Prostate gland (tissue), 2 donors: ENCODE results near the gene EGFL6. TPM values are rescaled to one million over a fixed set of nuclear protein-coding genes. Genes with fewer than 3 reads are reported as not detected.

Experiments used
- DNase-seq: peaks from one replicate; pipeline ENCODE4 v3.0.0-alpha.2; 2019; ENCODE audit warnings: low spot score
- H3K27ac ChIP-seq, 2 donors: fragments of 200-600 bp; sonication (generic); 2 replicates each; pipeline ENCODE4 v1.5.1; 2017 to 2019
- H3K27me3 ChIP-seq: fragments of 200-600 bp; sonication (generic); replicated peaks from 2 replicates; pipeline ENCODE4 v1.5.1; 2019; ENCODE audit not compliant: insufficient read depth
- H3K36me3 ChIP-seq, 2 donors: fragments of 200-600 bp; sonication (generic); 1 replicate in 1 of 2; 2 replicates in 1 of 2; pipeline versions ENCODE4 v1.5.1 to v1.8.1; 2017 to 2019
- H3K4me1 ChIP-seq: fragments of 200-600 bp; sonication (generic); replicated peaks from 2 replicates; pipeline ENCODE4 v1.5.1; 2019
- H3K4me3 ChIP-seq, 2 donors: fragments of 200-600 bp; sonication (generic); 2 replicates each; pipeline ENCODE4 v1.5.1; 2017 to 2019
- H3K9me3 ChIP-seq: fragments of 200-600 bp; sonication (generic); 2 replicates; pipeline ENCODE4 v1.5.1; 2017
- POLR2A ChIP-seq: fragments of 450-650 bp; IDR thresholded peaks from one replicate; pipeline ENCODE4 v1.6.1; 2016; ENCODE audit warnings: antibody characterized with exemption, mild to moderate bottlenecking
- POLR2AphosphoS5 ChIP-seq: sonication (generic); formaldehyde crosslinking; IDR thresholded peaks from one replicate; pipeline ENCODE4 v1.6.1; 2017; ENCODE audit warnings: antibody characterized with exemption
- WGBS: methylation state at CpG from one replicate; pipeline ENCODE4 v1.1.5; 2018; 5-methylcytosine and 5-hydroxymethylcytosine counted together
- intact Hi-C: fragments of 100-400 bp; cut with DNase I; formaldehyde crosslinking; loops from one replicate; pipeline ENCODE4 v1.14.2; 2022
- total RNA-seq, 2 donors: library from RNA; depleted of rRNA; stranded (reverse); fragments of >200 nt; gene quantifications; one replicate each; pipeline ENCODE4 v1.1.0, GENCODE V29; 2016
- TF ChIP-seq, protein P1 (sequence below), 4 experiments: fragments of 200-600 bp in 2 of 4; fragments of 450-650 bp in 2 of 4; sonication (generic) in 2 of 4; IDR thresholded peaks; 1 replicate in 3 of 4; 2 replicates in 1 of 4; pipeline ENCODE4 v1.5.1; 2016 to 2019; ENCODE audit warnings: antibody characterized with exemption in 4 of 4, mild to moderate bottlenecking in 2 of 4, moderate library complexity in 2 of 4

Gene EGFL6
- total RNA-seq, 2 donors from 2014 or later, result 0.23 TPM; not detected in 1

DNA sequence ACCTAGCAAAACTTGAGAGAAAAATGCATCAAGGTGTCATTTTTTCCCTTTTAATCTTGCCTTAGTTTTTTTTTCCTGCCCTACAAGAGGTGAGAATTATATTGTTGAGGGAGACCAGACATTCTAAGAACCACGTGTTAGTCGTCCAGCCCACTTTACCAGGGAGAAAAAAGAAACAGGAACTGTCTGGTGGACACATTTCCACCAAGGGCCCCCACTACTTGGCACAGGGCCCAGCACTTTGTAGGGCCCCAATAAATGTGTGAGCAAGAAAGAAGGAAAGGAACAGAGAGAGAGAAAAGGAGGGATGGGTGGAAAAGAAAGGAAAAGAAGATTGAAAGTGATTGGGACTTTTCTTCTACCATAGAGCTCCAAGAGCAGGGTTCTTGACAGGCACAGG, 3.9 kb upstream of the EGFL6 start:
- H3K27ac ChIP-seq, result no peak overlapping the region
- H3K4me3 ChIP-seq, result no peak overlapping the region
- no peaks in the 10 kb centered on the region for H3K4me1 ChIP-seq
- H3K36me3 ChIP-seq, result no peaks in the 10 kb centered on the region
- no peaks in the 10 kb centered on the region for H3K27me3 ChIP-seq
- TF ChIP-seq, protein P1, sequence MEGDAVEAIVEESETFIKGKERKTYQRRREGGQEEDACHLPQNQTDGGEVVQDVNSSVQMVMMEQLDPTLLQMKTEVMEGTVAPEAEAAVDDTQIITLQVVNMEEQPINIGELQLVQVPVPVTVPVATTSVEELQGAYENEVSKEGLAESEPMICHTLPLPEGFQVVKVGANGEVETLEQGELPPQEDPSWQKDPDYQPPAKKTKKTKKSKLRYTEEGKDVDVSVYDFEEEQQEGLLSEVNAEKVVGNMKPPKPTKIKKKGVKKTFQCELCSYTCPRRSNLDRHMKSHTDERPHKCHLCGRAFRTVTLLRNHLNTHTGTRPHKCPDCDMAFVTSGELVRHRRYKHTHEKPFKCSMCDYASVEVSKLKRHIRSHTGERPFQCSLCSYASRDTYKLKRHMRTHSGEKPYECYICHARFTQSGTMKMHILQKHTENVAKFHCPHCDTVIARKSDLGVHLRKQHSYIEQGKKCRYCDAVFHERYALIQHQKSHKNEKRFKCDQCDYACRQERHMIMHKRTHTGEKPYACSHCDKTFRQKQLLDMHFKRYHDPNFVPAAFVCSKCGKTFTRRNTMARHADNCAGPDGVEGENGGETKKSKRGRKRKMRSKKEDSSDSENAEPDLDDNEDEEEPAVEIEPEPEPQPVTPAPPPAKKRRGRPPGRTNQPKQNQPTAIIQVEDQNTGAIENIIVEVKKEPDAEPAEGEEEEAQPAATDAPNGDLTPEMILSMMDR (IDR thresholded peaks at IDR 0.05), result no peak
- TF ChIP-seq POLR2AphosphoS5 (no peak), POLR2A (no peak)
- 44% methylated on average over 2 of the region's 2 CpGs for WGBS
- intact Hi-C loops, result no loop called here
- no peaks in the 10 kb centered on the region for H3K9me3 ChIP-seq
- DNase-seq, result no peak

DNA sequence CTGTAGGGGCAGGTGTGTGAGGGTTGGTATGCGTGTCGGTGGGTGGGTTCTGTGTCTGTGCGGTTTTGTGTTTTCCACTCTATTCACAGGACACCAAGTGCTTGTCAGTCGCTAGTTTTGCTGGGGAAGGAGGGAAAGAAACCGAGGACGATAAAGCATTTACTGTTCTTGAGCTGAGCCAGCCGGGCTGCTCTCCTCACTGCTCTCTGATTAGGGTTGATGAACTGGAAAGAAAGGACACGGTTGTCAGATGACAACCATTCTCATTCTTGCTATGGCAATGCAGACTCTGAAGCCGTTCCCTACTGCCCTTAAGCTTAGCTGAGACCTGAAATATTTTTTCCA, 832 bp downstream of the EGFL6 start:
- 21% methylated on average over 9 of the region's 9 CpGs for WGBS
- Histone ChIP-seq H3K36me3 (no peaks in the 10 kb centered on the region), H3K27me3 (no peaks in the 10 kb centered on the region), H3K4me3 (no peak overlapping the region), H3K27ac (no peak overlapping the region), H3K4me1 (no peaks in the 10 kb centered on the region), H3K9me3 (no peaks in the 10 kb centered on the region)
- DNase-seq, result no peak
- intact Hi-C loops, result no loop called here
- TF ChIP-seq POLR2AphosphoS5, result no peak
- no peak for TF ChIP-seq POLR2A
- TF ChIP-seq, protein P1 (IDR thresholded peaks at IDR 0.05), result no peak

DNA sequence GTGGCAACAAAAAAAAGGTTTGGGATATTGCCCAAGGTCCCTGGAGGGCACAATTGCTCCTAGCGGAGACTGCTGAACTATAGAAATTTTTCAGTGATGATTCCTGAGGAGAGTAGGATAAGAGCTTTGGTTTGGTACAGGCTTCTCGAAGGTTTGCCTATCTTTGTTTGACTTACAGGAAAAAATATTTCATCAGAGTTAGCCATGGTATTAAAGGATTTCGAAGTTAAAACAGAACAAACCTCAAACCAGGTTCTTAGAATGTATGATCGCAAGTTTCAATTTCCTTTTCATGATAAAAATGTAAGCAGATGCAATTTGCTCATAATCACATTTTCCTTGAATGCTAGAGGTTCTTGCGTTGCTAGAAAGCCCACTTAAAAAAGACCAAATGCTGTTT, 1.7 kb downstream of the EGFL6 start:
- Histone ChIP-seq H3K27me3 (no peaks in the 10 kb centered on the region), H3K27ac (no peak overlapping the region), H3K4me3 (no peak overlapping the region), H3K36me3 (no peaks in the 10 kb centered on the region), H3K4me1 (no peaks in the 10 kb centered on the region), H3K9me3 (no peaks in the 10 kb centered on the region)
- 62% methylated on average over 5 of the region's 5 CpGs for WGBS
- TF ChIP-seq POLR2A (no peak), POLR2AphosphoS5 (no peak)
- TF ChIP-seq, protein P1 (IDR thresholded peaks at IDR 0.05), result no peak
- intact Hi-C loops, result no loop called here
- DNase-seq, result no peak

DNA sequence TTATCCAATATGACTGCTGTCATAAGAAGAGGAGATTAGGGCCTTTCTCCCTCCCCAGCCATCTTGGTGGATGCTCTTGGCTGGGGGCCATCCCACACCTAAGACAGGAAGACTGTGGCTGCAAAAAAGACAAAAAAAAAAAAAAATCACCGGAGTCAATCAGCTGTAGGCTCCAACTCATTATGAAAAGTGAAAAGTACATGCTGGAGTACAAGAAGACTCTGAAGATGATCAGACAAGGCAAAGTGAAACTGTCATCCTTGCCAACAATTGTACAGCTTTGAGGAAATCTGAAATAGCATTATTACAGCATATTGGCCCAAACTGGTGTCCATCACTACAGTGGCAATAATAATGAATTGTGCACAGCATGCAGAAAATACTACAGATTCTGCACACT, 5.2 kb downstream of the EGFL6 start:
- DNase-seq, result no peak
- intact Hi-C loops, result no loop called here
- TF ChIP-seq POLR2A, result no peak
- TF ChIP-seq POLR2AphosphoS5, result no peak
- TF ChIP-seq, protein P1 (IDR thresholded peaks at IDR 0.05), result no peak
- Histone ChIP-seq H3K27ac (no peak overlapping the region), H3K36me3 (no peaks in the 10 kb centered on the region), H3K9me3 (no peaks in the 10 kb centered on the region), H3K27me3 (no peaks in the 10 kb centered on the region), H3K4me3 (no peak overlapping the region), H3K4me1 (no peaks in the 10 kb centered on the region)
- WGBS, result 82% methylated on average over 1 of the region's 1 CpG

DNA sequence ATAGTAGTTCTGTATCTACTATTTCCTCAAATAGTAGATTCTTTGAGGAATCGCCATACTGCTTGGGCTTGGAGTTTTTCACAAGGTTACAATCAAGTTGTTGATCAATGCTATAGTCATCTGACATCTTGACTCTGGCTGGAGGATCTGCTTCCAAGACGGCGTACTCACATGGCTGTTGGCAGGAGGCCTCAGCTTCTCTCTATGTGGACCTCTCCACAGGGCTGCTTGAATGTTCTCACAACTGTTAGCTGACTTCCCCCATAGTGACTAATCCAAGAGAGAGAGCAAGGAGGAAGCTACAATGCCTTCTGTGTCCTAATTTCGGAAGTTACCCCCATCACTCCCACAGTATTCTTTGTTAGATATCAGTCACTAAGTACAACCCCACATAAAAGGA, 10.3 kb downstream of the EGFL6 start:
- no peak for DNase-seq
- H3K4me3 ChIP-seq, result no peak overlapping the region
- H3K27me3 ChIP-seq, result no peaks in the 10 kb centered on the region
- WGBS, result 94% methylated on average over 4 of the region's 4 CpGs
- no peaks in the 10 kb centered on the region for H3K36me3 ChIP-seq
- no peaks in the 10 kb centered on the region for H3K9me3 ChIP-seq
- no peaks in the 10 kb centered on the region for H3K4me1 ChIP-seq
- TF ChIP-seq, protein P1 (IDR thresholded peaks at IDR 0.05), result no peak
- TF ChIP-seq POLR2AphosphoS5, result no peak
- no peak for TF ChIP-seq POLR2A
- intact Hi-C loops, result no loop called here
- no peak overlapping the region for H3K27ac ChIP-seq
